ENCODE results near the gene CLIP1. TPM values are rescaled to one million over a fixed set of nuclear protein-coding genes. Genes with fewer than 3 reads are reported as not detected.

Gene CLIP1
- polyA plus RNA-seq, 1 of the 3 experiments (the other 2 are of a cell fraction), result 33.9 TPM

DNA sequence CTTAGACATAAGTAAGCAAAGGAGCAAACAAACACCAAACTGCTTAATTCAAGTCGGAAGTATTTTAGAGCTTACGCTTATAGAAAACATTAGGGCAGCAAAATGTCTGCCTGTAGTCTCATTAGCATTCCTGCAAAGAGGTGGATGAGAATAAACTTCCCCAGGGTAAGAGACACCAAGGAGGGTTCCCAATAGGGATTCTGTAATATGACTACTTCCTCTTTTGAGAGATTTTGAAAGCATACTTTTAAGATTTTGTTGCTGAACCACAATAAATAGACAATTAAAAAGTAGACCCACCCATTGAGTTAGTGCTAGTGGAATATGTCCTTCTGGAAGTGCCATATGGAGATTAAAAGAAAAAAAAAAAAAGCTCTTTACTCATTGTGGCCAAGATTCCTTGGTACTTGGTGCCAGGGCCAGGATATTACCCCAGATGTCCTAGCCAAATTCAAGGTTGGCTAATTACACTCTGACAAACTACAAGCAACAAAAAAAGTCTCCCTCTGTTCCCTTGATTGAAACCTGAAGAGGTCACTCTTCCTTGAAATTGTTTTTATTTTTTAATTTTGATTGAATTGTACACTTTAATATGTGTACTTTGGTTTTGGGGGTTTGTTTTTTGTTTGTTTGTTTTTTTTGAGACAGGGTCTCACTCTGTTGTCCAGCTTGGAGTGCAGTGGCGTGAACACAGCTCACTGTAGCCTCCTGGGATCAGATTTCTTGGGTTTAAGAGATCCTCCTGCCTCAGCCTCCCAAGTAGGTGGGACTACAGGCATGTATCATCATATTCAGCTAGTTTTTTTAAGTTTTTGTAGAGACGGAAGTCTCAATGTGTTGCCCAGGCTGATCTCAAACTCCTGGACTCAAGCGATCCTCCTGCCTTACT is 8.7 kb downstream of the CLIP1 start:
- H3K27me3 ChIP-seq (ENCODE audit: insufficient read depth), result no peaks in the 10 kb centered on the region
- no peak overlapping the region for H3K9ac ChIP-seq
- H3K27ac ChIP-seq (ENCODE audit: low read depth in 2 of 2, low read length in 1 of 2), result no peak overlapping the region
- H3K4me2 ChIP-seq, result no peak overlapping the region
- ChIA-PET POLR2A (no interaction called here), CTCF (interaction anchor here (1.0 kb wide), 1 partner anchor 58 kb away, joined by 3 read pairs; no protein-coding TSS in a partner anchor)
- H3K79me2 ChIP-seq (ENCODE audit: insufficient read depth), result peaks cover 100% of the 10 kb centered on the region
- H3F3A ChIP-seq (replicated peaks; ENCODE audit: insufficient read depth), result peaks cover 2% of the 10 kb centered on the region
- H4K20me1 ChIP-seq (ENCODE audit: insufficient read depth), result peaks cover 5% of the 10 kb centered on the region; the same call in 1 of the 2 replicates
- TF ChIP-seq, protein P1, sequence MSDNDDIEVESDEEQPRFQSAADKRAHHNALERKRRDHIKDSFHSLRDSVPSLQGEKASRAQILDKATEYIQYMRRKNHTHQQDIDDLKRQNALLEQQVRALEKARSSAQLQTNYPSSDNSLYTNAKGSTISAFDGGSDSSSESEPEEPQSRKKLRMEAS (IDR thresholded peaks at IDR 0.05; ENCODE audit: low read depth), result no peak
- TF ChIP-seq, protein P2, sequence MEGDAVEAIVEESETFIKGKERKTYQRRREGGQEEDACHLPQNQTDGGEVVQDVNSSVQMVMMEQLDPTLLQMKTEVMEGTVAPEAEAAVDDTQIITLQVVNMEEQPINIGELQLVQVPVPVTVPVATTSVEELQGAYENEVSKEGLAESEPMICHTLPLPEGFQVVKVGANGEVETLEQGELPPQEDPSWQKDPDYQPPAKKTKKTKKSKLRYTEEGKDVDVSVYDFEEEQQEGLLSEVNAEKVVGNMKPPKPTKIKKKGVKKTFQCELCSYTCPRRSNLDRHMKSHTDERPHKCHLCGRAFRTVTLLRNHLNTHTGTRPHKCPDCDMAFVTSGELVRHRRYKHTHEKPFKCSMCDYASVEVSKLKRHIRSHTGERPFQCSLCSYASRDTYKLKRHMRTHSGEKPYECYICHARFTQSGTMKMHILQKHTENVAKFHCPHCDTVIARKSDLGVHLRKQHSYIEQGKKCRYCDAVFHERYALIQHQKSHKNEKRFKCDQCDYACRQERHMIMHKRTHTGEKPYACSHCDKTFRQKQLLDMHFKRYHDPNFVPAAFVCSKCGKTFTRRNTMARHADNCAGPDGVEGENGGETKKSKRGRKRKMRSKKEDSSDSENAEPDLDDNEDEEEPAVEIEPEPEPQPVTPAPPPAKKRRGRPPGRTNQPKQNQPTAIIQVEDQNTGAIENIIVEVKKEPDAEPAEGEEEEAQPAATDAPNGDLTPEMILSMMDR (IDR thresholded peaks at IDR 0.05), result no peak
- TF ChIP-seq EP300 (IDR thresholded peaks at IDR 0.05; ENCODE audit: borderline replicate concordance in 1 of 2, low read depth in 1 of 2, low read length in 1 of 2) (no peak), TEAD4 (IDR thresholded peaks at IDR 0.05; ENCODE audit: borderline replicate concordance, insufficient read depth) (no peak), RXRA (IDR thresholded peaks at IDR 0.05; ENCODE audit: borderline replicate concordance, low read depth) (no peak), RCOR1 (IDR thresholded peaks at IDR 0.05; ENCODE audit: low read length) (no peak), NFIC (IDR thresholded peaks at IDR 0.05; ENCODE audit: borderline replicate concordance) (no peak), SMC3 (IDR thresholded peaks at IDR 0.05; ENCODE audit: low read depth, low read length) (no peak), FOSL2 (IDR thresholded peaks at IDR 0.05; ENCODE audit: borderline replicate concordance, low read depth) (no peak), POLR2AphosphoS5 (IDR thresholded peaks at IDR 0.05; ENCODE audit: low read depth, low read length) (no peak), RFX5 (IDR thresholded peaks at IDR 0.05; ENCODE audit: low read length) (no peak), MXI1 (IDR thresholded peaks at IDR 0.05; ENCODE audit: low read depth, low read length) (no peak), SIN3A (IDR thresholded peaks at IDR 0.05; ENCODE audit: borderline replicate concordance, low read depth, low read length) (no peak), ELF1 (IDR thresholded peaks at IDR 0.05) (no peak)
- TF ChIP-seq, protein P3, sequence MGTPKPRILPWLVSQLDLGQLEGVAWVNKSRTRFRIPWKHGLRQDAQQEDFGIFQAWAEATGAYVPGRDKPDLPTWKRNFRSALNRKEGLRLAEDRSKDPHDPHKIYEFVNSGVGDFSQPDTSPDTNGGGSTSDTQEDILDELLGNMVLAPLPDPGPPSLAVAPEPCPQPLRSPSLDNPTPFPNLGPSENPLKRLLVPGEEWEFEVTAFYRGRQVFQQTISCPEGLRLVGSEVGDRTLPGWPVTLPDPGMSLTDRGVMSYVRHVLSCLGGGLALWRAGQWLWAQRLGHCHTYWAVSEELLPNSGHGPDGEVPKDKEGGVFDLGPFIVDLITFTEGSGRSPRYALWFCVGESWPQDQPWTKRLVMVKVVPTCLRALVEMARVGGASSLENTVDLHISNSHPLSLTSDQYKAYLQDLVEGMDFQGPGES (IDR thresholded peaks at IDR 0.05; ENCODE audit: low read depth, low read length), result no peak
- TF ChIP-seq, protein P4, sequence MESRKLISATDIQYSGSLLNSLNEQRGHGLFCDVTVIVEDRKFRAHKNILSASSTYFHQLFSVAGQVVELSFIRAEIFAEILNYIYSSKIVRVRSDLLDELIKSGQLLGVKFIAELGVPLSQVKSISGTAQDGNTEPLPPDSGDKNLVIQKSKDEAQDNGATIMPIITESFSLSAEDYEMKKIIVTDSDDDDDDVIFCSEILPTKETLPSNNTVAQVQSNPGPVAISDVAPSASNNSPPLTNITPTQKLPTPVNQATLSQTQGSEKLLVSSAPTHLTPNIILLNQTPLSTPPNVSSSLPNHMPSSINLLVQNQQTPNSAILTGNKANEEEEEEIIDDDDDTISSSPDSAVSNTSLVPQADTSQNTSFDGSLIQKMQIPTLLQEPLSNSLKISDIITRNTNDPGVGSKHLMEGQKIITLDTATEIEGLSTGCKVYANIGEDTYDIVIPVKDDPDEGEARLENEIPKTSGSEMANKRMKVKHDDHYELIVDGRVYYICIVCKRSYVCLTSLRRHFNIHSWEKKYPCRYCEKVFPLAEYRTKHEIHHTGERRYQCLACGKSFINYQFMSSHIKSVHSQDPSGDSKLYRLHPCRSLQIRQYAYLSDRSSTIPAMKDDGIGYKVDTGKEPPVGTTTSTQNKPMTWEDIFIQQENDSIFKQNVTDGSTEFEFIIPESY (IDR thresholded peaks at IDR 0.05; ENCODE audit: borderline replicate concordance, low read depth), result no peak
- TF ChIP-seq, protein P5, sequence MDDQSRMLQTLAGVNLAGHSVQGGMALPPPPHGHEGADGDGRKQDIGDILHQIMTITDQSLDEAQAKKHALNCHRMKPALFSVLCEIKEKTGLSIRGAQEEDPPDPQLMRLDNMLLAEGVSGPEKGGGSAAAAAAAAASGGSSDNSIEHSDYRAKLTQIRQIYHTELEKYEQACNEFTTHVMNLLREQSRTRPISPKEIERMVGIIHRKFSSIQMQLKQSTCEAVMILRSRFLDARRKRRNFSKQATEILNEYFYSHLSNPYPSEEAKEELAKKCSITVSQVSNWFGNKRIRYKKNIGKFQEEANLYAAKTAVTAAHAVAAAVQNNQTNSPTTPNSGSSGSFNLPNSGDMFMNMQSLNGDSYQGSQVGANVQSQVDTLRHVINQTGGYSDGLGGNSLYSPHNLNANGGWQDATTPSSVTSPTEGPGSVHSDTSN (IDR thresholded peaks at IDR 0.05), result no peak
- TF ChIP-seq, protein P6, sequence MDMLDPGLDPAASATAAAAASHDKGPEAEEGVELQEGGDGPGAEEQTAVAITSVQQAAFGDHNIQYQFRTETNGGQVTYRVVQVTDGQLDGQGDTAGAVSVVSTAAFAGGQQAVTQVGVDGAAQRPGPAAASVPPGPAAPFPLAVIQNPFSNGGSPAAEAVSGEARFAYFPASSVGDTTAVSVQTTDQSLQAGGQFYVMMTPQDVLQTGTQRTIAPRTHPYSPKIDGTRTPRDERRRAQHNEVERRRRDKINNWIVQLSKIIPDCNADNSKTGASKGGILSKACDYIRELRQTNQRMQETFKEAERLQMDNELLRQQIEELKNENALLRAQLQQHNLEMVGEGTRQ (IDR thresholded peaks at IDR 0.05; ENCODE audit: borderline replicate concordance, low read depth, low read length), result no peak
- no peak overlapping the region for H2AFZ ChIP-seq (ENCODE audit: low read depth)
- H3K9me3 ChIP-seq, result no peaks in the 10 kb centered on the region
- H3K9me2 ChIP-seq, result no peaks in the 10 kb centered on the region
- H3K36me3 ChIP-seq (replicated peaks in 1 of 2; ENCODE audit: control insufficient read depth in 1 of 2, insufficient read depth in 2 of 2, low read length in 1 of 2), result peaks cover 0 to 4% of the 10 kb centered on the region in 2 experiments
- H3K4me1 ChIP-seq (ENCODE audit: control insufficient read depth in 1 of 2, insufficient read depth in 2 of 2, low read depth in 1 of 2, low read length in 1 of 2), result peaks cover 0 to 9% of the 10 kb centered on the region in 2 experiments; a peak in 1 of 4 replicates
- 99% methylated on average over 5 of the region's 5 CpGs for WGBS (ENCODE audit: low lambda C conversion rate)
- no peak for DNase-seq
- no peak overlapping the region for H3K4me3 ChIP-seq (ENCODE audit: low read depth in 2 of 2, low read length in 1 of 2)
